Colonic mucosa (tissue), 4 donors: ENCODE data around the gene ATG9B. TPM values are rescaled to one million over a fixed set of nuclear protein-coding genes. Genes with fewer than 3 reads are reported as not detected.

ENCODE experiments used
- DNase-seq: peaks from one replicate; pipeline ENCODE4 v3.0.0-alpha.2; 2020
- H3K27ac ChIP-seq: fragments of 200-600 bp; one replicate; pipeline ENCODE4 v1.8.0; 2021
- H3K27me3 ChIP-seq: fragments of 200-600 bp; one replicate; pipeline ENCODE4 v1.8.0; 2021
- H3K36me3 ChIP-seq: fragments of 200-600 bp; one replicate; pipeline ENCODE4 v1.8.0; 2021
- H3K4me1 ChIP-seq: fragments of 200-600 bp; one replicate; pipeline ENCODE4 v1.8.0; 2021; ENCODE audit warnings: mild to moderate bottlenecking
- H3K4me3 ChIP-seq: fragments of 200-600 bp; one replicate; pipeline ENCODE4 v1.8.0; 2021
- H3K9ac ChIP-seq, 2 donors: one replicate each; pipeline ENCODE4 v1.7.0; 2013; ENCODE audit warnings: control low read depth in 2 of 2, low read depth in 2 of 2, low read length in 2 of 2
- H3K9me3 ChIP-seq: fragments of 200-600 bp; one replicate; pipeline ENCODE4 v1.8.0; 2021
- CTCF ChIP-seq: fragments of 200-600 bp; IDR thresholded peaks from one replicate; pipeline ENCODE4 v1.8.0; 2022; ENCODE audit warnings: antibody characterized with exemption, mild to moderate bottlenecking
- intact Hi-C: fragments of 100-400 bp; cut with DNase I; formaldehyde crosslinking; loops from one replicate; pipeline ENCODE4 v1.14.1; 2022
- total RNA-seq, 2 donors: library from RNA; stranded (reverse); fragmentation: NEBNext Ultra II Directional in 1 of 2; extraction: Animal tissue kit (Norgen Biotek cat#: 25700) in 1 of 2; gene quantifications; one replicate each; pipeline ENCODE4 v1.2.1, GENCODE V29; 2021
- donor health status: healthy.
- donor health status: DM: no; HTN: no; CAD: no.
- donor health status: DM: no; HTN: no; CAD: no.

Gene ATG9B
- total RNA-seq, 2 donors from 2014 or later = 0.66 to 1.2 TPM

GRCh38 chr7:150973571-150974451 lies 50.5 kb downstream of the ATG9B start:
- TF ChIP-seq CTCF = no peak
- Histone ChIP-seq H3K36me3 (no peaks in the 10 kb centered on the region), H3K27ac (peak overlapping the region; percentile 62)

DNA sequence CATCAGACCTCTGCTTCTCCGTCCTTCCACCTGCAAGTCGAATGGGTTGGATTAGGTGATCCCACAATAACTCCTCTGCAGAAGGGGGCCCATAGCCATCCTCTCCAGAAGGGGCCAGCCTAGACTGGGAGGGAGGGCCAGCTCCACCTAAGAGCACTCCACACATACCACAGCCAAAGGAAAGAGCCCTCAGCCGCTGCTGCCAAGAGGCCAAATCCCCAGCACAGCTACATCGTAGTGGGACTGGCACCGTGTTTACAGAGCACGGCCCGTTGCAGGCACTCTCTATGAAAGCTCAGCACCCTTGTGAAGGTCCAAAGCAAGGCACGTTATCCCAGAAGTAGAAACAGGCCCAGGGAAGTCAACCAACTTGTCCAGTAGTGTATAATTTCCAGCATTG lies 51.6 kb downstream of the ATG9B start:
- no peaks in the 10 kb centered on the region for H3K9me3 ChIP-seq
- TF ChIP-seq CTCF = no peak
- H3K4me1 ChIP-seq = no peaks in the 10 kb centered on the region
- H3K27ac ChIP-seq = no peak overlapping the region
- no peak overlapping the region for H3K9ac ChIP-seq
- DNase-seq = no peak
- intact Hi-C loops = no loop called here
- H3K27me3 ChIP-seq = peaks cover 10% of the 10 kb centered on the region
- H3K4me3 ChIP-seq = no peak overlapping the region
- H3K36me3 ChIP-seq = no peaks in the 10 kb centered on the region

More at GRCh38 chr7:150973571-150974451, 50.5 kb downstream of the ATG9B start:
- intact Hi-C loops = no loop called here
- Histone ChIP-seq H3K9me3 (no peaks in the 10 kb centered on the region), H3K9ac (peak overlapping the region; percentile 35 to 58), H3K4me1 (no peaks in the 10 kb centered on the region), H3K27me3 (peaks cover 10% of the 10 kb centered on the region), H3K4me3 (peak overlapping the region; percentile 42)
- peak; percentile 85 for DNase-seq

DNA sequence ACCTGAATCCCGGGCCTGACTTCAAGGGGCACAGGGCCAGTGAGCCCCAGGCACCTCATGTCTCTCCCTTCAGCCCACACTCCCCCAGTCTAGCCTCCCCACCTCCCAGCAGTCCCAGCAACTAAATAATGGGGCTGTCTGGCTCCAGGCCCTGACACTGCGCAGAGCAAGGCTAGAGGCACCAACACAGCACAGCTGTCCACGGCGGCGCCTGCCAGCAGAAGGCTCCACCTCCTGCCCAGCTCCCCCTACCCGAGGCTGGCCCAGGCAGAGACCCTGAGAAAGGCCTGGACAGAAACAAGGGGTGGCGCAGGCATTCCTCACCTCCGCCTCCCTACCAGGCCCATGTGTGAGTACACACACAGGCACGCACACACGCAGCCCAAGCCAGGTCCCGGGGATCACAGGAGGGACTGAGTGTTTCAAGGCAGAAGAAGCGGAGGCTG lies 52.2 kb downstream of the ATG9B start:
- Histone ChIP-seq H3K4me1 (no peaks in the 10 kb centered on the region), H3K27me3 (peaks cover 4% of the 10 kb centered on the region), H3K9ac (no peak overlapping the region), H3K9me3 (no peaks in the 10 kb centered on the region), H3K27ac (no peak overlapping the region), H3K36me3 (no peaks in the 10 kb centered on the region), H3K4me3 (no peak overlapping the region)
- intact Hi-C loops = no loop called here
- no peak for TF ChIP-seq CTCF
- DNase-seq = no peak

GRCh38 chr7:150971242-150972022 lies 52.9 kb downstream of the ATG9B start:
- TF ChIP-seq CTCF = no peak
- H3K4me3 ChIP-seq = no peak overlapping the region
- no peaks in the 10 kb centered on the region for H3K4me1 ChIP-seq
- no peak for DNase-seq
- no peaks in the 10 kb centered on the region for H3K27me3 ChIP-seq
- no peaks in the 10 kb centered on the region for H3K9me3 ChIP-seq
- H3K9ac ChIP-seq = no peak overlapping the region
- intact Hi-C loops = no loop called here
- no peak overlapping the region for H3K27ac ChIP-seq
- no peaks in the 10 kb centered on the region for H3K36me3 ChIP-seq

DNA sequence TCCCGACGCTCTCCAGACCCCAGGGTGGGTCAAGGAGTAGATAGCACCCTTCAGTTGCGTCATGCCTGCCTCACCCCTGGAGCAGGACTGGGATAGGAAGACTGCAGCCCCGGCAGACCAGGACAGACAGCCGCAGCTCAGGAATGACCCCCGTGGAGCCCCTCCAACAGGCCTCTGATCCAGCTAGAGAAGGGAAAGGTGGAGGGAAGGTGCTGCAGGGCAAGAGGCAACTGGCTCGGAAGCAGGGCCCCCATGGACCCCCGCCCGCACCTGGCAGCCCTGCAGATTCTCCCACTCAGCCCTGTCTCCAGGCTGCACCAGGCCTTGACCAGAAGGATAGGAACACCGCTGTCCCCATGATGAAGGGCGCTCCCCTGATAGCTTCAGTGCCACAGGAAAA lies 53.9 kb downstream of the ATG9B start:
- H3K27me3 ChIP-seq = no peaks in the 10 kb centered on the region
- no peak for DNase-seq
- no peaks in the 10 kb centered on the region for H3K36me3 ChIP-seq
- no peaks in the 10 kb centered on the region for H3K9me3 ChIP-seq
- TF ChIP-seq CTCF = no peak
- H3K4me1 ChIP-seq = no peaks in the 10 kb centered on the region
- H3K4me3 ChIP-seq = no peak overlapping the region
- no peak overlapping the region for H3K9ac ChIP-seq
- no peak overlapping the region for H3K27ac ChIP-seq
- intact Hi-C loops = no loop called here
